NCI-H1105 (cell line): Measurements from ENCODE around the gene CMTM3.
"Not testable (repeated sequence)": the region's sequence is repeated elsewhere in the genome, so short reads cannot be mapped to it uniquely, and the experiment has no call there.

Source experiments
- DNase-seq: peaks from one replicate; lab custom pipeline; 2025; lab: John Stamatoyannopoulos, UW

The CMTM3 gene

DNA sequence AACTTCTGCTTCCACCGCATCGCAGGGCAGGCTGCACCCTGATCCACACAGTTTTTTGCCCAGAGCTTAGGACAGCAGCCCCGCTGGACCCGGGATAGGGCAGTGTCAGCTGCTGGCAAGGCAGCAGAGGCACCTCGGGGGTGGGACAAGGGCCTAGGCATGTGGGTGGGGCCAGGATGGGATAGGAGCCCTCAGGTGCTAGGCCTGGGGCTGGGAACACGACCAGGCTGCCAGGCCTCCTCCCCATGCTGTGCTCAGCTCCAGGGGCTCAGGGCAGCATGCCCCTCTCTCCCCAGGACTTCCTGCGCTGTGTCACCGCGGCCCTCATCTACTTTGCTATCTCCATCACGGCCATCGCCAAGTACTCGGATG, 4.6 kb downstream of the CMTM3 start:
- DNase-seq: no peak

- DNase-seq: no peak
These were observed 5.8 kb downstream of the CMTM3 start for GRCh38 chr16:66610111-66610820.

DNA sequence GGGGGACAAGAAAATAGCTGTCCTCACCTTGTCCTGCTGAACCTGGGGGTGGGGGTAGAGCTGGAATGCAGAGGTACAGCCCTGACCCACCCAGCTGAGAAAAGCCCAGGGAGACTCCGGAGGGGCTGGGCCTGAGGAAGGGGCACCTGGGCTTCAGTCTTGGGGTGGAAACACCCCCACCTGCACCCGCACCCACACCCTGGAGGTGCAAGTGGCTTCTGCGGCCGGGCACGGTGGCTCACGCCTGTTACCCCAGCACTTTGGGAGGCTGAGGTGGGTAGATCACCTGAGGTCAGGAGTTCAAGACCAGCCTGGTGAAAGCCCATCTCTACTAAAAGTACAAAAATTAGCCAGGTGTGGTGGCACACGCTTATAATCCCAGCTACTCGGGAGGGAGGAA, 7.4 kb downstream of the CMTM3 start:
- not testable (repeated sequence) for DNase-seq

DNA sequence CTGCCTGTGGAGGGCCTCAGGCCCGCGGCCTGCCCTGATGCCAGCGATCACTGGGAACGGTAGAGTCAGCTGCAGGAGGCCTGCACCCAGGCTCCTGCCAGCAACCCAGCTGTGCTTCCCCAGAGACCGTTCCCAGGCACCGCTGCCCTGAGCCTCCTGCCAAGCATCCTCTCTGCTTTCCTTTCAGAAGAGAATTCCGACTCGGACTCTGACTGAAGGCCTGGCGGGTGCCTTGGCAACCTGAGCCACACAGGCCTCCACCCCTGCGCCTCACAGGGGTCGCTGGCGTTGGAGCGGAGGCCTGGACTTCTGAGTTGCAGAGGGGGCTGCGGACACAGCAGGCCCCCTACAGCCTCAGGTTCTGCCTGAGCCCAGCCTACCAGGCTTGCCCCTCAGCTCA, 7.9 kb downstream of the CMTM3 start:
- no peak for DNase-seq

- no peak for DNase-seq
These were observed 9.8 kb downstream of the CMTM3 start for GRCh38 chr16:66614161-66614802.

DNA sequence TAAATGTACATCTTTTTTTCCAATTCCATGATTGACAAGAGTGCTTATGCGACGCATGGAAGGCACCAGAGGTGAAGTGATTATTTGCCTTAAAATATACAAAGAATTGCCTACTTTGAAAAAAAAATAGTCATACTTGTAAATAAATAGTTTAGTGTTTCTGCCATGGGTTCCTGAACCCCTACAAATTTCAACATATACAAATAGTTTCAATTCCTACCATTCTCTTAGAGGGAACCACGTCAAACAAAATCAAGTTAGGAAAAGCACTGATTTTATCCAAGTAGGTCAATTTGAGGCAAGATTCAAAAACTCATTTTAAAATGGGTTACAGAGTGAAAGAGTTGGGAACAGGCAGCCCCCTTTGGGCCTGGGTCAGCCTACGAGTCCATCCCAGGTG, 11.7 kb downstream of the CMTM3 start:
- no peak for DNase-seq

GRCh38 chr16:66616592-66616991, 12.1 kb downstream of the CMTM3 start:
- no peak for DNase-seq

DNA sequence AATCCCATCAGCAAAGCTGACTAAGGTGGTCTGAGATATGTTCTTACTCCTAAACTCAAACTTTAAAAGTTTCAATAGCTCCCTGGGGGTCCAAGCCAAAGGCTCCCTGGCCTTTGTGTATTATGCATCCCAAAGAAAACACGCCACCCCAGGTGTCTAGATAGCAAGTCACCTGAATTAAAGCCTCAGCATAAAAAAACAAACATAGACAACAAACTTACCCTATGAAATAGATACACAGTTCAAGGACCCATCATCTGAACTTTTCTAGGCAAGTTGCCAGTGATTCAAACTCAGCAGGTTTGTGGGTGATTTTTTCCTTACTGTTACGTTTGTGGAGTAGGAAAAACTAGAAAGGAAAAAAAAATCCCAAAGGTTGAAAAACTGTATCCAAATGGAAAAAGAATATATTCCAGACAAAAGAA, 12.5 kb downstream of the CMTM3 start:
- DNase-seq: no peak

- DNase-seq: no peak
These were observed 13.2 kb downstream of the CMTM3 start for GRCh38 chr16:66617728-66618127.

DNA sequence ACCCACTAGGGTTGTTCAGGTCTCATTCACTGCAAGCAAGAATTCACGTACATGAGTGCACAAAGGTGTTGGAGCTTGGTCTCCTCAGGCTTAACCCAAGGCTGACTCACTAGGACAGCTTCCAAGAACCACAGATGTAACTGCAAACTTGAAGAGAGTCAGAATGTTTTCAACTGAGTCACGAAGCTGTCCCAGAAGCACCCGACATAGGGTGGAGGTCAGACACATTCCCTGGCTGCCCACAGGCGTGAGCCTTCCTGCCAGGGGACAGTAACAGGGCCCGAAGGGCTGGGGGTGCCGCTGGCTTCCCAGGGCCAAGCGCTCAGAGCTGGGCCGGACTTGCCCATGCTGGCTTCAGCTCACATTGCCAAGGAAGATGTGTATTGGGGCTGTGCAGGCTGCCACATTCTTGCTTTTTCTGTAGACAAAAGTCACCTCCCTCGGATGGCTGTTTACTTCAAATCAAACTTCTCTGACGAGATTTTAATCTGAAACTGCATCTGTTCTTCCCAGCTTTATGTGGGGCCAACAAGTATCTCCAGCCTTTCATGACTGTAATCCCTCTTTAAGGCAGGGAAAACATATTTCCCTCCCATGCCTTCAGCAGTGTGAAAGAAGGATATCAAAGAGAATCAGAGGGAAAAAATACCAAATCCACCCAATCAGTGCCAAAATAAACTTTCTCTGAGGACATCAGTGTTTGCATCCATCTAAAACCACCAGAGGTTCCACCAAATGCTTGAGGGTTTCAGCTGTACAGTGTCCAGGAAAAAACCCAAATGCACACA, 14.3 kb downstream of the CMTM3 start:
- DNase-seq: no peak

GRCh38 chr16:66619534-66620428, 15.3 kb downstream of the CMTM3 start:
- no peak for DNase-seq

DNA sequence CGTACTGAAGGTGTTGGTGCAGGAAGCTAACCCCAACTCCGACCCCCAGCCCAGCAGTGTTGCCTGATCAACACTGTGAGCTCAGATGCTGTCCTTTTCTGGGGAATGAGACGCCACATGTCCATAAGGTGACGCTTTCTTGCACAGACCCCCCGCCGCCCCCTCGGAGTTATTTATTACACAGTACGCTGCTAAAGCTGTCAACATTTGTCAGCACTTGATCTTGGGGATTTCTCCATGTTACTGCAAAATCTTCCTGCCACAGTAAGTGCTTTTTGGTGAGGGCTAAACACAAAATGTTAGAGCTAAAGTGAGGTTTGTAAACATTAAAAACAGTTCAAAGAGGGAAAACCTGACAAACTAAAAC, 15.9 kb downstream of the CMTM3 start:
- no peak for DNase-seq

GRCh38 chr16:66621973-66622372, 17.5 kb downstream of the CMTM3 start:
- no peak for DNase-seq

DNA sequence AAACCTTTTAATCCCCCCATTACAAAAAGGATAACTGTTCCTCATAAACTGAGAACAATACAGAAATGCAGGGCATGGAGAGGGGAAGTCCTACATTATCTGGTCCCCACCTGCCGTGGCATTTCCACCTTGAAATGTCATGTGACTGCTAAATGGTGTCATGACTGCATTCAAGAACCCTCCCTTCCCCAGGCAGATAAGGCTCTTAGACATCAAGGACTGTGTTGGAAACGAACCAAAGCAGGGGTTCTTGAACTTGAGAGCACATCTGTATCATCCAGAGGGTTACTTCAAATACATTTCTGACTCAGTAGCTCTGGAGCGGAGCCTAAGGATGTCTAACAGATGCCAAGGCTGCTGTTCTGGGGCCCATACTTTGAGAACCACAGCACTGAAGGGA, 18.4 kb downstream of the CMTM3 start:
- no peak for DNase-seq

- no peak for DNase-seq
These were observed 19.3 kb downstream of the CMTM3 start for GRCh38 chr16:66623755-66624154.

DNA sequence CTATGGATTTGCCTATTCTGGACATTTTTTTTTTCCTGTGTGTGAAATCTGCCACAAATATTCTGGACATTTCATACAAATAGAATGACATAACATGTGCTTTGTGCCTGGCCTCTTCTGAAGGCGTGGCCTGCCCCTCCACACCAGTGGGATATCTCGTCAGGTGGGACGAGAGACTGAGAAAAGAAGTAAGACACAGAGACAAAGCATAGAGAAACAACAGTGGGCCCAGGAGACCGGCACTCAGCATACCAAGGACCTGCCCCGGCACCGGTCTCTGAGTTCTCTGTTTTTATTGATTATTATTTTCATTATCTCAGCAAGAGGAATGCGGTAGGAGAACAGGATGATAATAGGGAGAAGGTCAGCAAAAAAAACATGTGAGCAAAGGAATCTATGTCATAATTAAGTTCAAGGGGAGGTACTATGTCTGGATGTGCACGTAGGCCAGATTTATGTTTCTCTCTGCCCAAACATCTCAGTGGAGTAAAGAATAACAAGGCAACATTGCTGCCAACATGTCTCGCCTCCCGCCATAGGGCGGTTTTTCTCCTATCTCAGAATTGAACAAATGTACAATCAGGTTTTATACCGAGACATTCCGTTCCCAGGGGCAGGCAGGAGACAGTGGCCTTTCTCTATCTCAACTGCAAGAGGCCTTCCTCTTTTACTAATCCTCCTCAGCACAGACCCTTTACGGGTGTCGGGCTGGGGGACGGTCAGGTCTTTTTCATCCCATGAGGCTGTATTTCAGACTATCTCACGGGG, 23.3 kb downstream of the CMTM3 start:
- not testable (repeated sequence) for DNase-seq

DNA sequence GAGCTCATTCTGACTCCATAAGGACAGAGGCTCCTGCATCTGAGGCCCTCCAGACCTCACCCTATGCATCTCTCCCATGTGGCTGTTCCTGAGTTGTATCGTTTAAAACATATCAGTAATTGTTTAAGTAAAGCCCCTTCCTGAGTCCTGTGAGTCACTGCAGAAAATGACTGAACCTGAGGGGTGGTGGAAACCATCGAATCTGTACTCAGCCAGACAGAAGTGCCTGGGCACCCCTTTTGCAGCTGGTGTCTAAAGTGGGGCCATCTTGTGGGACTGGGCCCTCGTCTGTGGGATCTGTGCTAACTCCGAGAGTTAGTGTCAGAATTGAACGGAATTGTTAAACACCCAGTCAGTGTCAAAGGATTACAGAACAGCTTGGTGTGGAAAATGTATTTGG, 25.4 kb downstream of the CMTM3 start:
- DNase-seq: no peak

GRCh38 chr16:66630561-66631260, 26.2 kb downstream of the CMTM3 start:
- DNase-seq: not testable (repeated sequence)

DNA sequence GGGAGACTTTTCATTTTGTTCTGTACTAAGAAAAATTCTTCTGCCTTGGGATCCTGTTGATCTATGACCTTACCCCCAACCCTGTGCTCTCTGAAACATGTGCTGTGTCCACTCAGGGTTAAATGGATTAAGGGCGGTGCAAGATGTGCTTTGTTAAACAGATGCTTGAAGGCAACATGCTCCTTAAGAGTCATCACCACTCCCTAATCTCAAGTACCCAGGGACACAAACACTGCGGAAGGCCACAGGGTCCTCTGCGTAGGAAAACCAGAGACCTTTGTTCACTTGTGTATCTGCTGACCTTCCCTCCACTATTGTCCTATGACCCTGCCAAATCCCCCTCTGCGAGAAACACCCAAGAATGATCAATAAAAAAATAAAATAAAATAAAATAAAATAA, 27.1 kb downstream of the CMTM3 start:
- DNase-seq: not testable (repeated sequence)

DNA sequence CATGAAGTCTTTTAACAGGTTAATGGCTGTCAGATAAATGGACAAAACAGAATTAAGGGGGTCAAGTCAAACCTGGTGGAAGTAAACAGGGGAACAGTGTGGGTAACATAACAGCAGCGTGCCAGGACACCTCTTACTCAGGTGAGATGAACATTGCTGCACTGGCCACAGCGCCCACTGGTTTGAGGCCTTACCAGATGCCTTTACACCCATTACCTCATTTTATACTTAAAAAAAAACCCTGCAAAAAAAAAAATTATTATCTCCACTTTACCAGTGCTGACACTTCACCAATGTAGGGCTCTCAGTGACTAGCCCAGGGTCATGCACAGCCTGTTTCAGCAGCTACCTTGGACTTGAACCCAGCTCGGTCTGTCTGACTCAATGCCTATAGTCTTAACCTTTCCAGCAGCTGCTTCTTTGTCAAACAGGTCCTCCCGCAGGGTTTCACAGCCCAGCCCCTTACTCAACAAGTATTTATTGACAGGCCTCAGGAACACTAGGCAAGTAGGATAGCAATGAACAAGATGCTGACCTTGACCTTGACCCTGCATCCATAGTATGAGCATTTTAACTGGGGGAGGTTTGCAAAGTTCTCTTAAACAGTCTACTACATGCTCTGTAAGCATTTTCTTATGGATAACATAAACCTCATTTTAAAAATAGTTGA, 30.2 kb downstream of the CMTM3 start:
- DNase-seq: no peak
